GM12865 (cell line): ENCODE data around the gene SLC25A34.

ENCODE experiments used
- DNase-seq: peaks from one replicate; pipeline ENCODE4 v3.0.0; 2010; ENCODE audit warnings: low read depth
- H3K4me3 ChIP-seq: 2 replicates; pipeline ENCODE4 v1.5.1; 2011; ENCODE audit warnings: mild to moderate bottlenecking, low read depth, low read length, control low read depth
- TF ChIP-seq, protein P1 (sequence below): IDR thresholded peaks from 2 replicates; pipeline ENCODE4 v1.5.1; 2011; ENCODE audit warnings: low read length, control low read depth, low read depth, inconsistent platforms; ENCODE audit not compliant: insufficient read depth; ENCODE audit errors: missing control alignments

SLC25A34 gene

DNA sequence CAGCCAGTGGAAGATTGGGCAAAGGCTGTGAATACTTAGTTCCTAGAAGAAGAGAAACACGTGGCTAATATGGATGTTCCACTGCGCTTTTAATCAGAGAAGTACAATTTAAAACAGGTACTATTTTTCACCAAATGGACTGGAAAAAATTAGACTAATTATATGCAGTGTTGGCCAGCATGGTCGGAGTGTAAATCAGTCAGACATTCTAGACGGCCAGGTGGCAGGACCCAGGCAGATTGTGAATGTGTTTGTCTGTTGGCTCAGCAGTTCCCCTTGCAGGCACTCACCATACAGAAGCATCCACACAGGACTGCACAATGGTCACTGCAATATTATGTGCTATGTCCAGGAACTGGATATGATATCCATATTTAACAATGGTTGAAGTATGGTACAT is 23.9 kb upstream of the SLC25A34 start:
- TF ChIP-seq, protein P1, sequence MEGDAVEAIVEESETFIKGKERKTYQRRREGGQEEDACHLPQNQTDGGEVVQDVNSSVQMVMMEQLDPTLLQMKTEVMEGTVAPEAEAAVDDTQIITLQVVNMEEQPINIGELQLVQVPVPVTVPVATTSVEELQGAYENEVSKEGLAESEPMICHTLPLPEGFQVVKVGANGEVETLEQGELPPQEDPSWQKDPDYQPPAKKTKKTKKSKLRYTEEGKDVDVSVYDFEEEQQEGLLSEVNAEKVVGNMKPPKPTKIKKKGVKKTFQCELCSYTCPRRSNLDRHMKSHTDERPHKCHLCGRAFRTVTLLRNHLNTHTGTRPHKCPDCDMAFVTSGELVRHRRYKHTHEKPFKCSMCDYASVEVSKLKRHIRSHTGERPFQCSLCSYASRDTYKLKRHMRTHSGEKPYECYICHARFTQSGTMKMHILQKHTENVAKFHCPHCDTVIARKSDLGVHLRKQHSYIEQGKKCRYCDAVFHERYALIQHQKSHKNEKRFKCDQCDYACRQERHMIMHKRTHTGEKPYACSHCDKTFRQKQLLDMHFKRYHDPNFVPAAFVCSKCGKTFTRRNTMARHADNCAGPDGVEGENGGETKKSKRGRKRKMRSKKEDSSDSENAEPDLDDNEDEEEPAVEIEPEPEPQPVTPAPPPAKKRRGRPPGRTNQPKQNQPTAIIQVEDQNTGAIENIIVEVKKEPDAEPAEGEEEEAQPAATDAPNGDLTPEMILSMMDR: no peak
- DNase-seq: no peak
- no peak overlapping the region for H3K4me3 ChIP-seq

DNA sequence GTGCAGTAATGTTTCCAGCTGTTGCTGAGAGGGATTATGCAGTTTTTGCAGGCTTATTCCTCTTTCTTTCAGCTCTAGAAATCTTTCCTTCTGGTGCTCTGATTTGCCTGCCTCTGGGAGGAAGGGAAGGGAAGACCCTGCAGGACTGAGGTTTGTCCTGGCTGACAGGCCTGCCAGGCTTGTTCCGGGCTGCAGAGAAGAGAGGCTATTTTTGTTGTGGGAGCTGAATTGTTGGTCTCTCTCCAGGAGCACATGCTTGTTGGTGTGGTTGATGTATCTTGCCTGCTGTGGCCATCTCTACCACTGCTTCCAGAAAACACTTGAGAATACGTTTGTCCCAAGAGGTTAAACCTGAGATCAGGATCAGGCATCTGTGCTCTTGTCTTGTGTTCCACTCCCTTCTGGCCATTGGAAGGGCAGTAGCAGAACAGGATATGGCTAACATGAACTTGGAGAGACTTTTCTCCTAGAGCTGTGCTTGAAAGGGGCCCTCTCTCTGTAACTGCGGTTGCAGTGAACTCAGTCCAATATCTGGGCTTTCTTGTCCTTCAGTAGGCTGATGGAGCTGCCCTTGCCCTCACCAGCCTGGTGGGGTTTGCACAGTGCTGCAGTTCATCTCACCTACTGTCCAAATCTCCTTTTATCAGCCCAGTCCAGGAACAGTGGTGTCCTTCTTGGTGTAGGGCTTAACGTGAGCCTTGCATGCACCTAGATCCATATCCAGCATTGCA is 21.5 kb upstream of the SLC25A34 start:
- no peak overlapping the region for H3K4me3 ChIP-seq
- DNase-seq: no peak
- TF ChIP-seq, protein P1: no peak

DNA sequence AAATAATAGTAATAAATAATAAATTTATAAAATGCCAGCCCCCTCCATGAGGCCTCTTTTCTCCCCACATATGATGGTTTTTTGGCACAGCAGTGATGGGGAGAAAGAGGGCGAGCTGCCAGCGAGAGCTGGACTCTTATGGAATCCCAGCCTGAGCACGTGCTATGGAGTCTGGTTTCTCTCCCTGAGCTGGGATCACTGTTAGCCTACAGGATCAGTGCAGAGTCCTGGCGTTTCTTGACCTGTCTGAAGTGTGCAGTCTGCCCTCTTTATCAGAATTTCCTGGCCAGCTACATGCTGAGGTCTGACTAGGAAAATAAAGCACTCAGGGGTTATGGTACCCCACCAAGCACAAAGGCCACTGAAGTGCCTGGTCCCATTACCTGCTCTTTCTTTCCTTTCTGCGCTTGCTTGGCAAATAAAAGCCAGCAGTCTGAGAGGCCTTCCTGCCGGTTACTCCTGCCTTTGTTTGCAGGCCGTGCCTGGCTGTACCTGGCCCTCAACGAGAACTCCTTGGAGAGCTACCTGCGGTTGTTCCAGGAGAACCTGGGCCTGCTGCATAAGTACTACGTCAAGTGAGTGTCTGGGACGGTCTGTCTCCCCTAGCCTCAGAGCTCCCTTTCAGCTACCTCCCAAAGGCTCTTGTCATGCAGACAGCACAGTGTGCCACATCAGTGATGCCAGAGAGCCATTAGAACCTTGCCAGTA is 18.5 kb upstream of the SLC25A34 start:
- no peak overlapping the region for H3K4me3 ChIP-seq
- TF ChIP-seq, protein P1: no peak
- DNase-seq: no peak

DNA sequence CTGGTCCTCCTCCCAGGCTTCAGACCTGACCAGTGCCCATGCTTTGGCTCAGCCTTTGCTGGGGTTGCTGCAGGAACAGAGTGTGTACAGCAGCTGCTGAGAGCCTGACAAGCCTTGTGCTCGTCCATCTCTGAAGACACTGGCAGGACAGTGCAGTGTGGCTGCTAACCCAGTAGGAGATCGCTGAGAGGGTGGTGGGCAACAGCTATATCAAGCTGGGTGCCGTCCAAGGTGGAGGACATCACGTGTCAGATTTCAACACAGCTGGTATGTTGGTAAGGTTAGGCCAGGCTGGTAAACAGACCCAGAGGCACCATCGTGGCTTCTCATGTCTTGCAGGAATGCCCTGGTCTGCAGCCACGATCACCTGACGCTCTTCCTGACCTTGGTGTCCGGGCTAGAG is 17.9 kb upstream of the SLC25A34 start:
- DNase-seq: no peak
- TF ChIP-seq, protein P1: no peak
- H3K4me3 ChIP-seq: no peak overlapping the region

DNA sequence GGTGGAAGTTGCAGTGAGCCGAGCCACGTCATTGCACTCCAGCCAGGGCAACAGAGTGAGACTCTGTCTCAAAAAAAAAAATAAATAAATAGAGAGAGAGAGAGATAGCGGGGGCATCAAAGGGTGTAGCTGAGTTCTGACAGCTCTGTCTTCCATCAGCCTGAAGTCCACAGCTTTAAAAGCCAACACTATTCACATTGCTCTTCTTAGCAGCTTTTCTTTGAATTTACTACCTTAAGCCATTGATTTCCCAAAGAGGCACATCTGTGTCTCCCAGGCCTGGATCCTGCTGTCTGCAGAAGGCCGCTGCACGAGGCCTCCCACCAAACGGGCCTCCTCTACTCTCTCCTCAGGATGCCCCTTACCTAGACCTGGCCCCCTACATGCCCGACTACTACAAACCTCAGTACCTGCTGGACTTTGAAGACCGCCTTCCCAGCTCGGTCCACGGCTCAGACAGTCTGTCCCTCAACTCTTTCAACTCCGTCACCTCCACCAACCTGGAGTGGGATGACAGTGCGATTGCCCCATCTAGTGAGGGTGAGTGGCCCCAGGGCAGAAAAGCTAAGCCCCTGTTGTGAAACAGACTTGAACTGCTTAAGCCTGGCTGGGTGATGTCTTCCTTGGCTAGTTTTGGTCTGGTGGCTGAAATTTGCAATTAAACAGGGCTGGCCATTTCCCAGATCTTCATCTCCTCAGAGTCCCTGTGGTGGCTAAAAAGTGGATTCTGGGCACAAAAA is 16.5 kb upstream of the SLC25A34 start:
- H3K4me3 ChIP-seq: no peak overlapping the region
- TF ChIP-seq, protein P1: no peak
- no peak for DNase-seq

DNA sequence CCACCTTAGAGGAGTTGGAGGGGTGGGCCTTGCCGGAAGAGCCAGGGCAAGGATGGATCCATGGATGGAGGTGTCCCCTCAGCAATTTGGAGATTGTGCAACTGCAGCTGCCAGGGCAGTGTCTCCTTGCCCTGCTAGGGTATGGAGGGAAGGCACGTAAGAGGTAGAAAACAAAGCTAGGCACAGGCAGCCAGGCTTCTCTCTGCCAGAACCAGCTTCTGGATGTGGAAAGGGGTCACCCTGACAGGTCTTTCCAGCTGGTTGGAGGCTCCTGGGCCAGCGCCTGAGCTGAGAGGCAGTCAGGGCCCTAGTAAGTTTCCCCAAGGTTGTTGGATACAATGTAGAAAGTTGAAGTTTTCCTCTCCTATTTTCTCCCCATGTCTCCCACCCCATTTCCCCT is 15.2 kb upstream of the SLC25A34 start:
- TF ChIP-seq, protein P1: no peak
- DNase-seq: no peak

More for the DNA sequence above, 15.2 kb upstream of the SLC25A34 start:
- H3K4me3 ChIP-seq: no peak overlapping the region
